ENCODE measurements around the gene COL20A1. TPM values are rescaled to one million over a fixed set of nuclear protein-coding genes. Genes with fewer than 3 reads are reported as not detected.

The COL20A1 gene
- total RNA-seq, 1 experiment from 2014 or later, result 0.06 TPM

GRCh38 chr20:63277466-63278272, 15.3 kb upstream of the COL20A1 start:
- no peak for DNase-seq (ENCODE audit: low read depth)

GRCh38 chr20:63278661-63279060, 14.3 kb upstream of the COL20A1 start:
- DNase-seq (ENCODE audit: low read depth), result no peak

- DNase-seq (ENCODE audit: low read depth), result no peak
Observed at GRCh38 chr20:63279931-63280330, 13.1 kb upstream of the COL20A1 start.

GRCh38 chr20:63280371-63280770, 12.6 kb upstream of the COL20A1 start:
- no peak for DNase-seq (ENCODE audit: low read depth)

- no peak for DNase-seq (ENCODE audit: low read depth)
Observed at GRCh38 chr20:63280929-63281545, 11.9 kb upstream of the COL20A1 start.

- DNase-seq (ENCODE audit: low read depth), result no peak
Observed at GRCh38 chr20:63281742-63282665, 11.0 kb upstream of the COL20A1 start.

- no peak for DNase-seq (ENCODE audit: low read depth)
Observed at GRCh38 chr20:63282946-63283345, 10.0 kb upstream of the COL20A1 start.

GRCh38 chr20:63283397-63284082, 9.4 kb upstream of the COL20A1 start:
- no peak for DNase-seq (ENCODE audit: low read depth)

GRCh38 chr20:63284083-63284440, 8.9 kb upstream of the COL20A1 start:
- no peak for DNase-seq (ENCODE audit: low read depth)

GRCh38 chr20:63284544-63284949, 8.4 kb upstream of the COL20A1 start:
- DNase-seq (ENCODE audit: low read depth), result no peak

- DNase-seq (ENCODE audit: low read depth), result no peak
Observed at GRCh38 chr20:63284981-63285524, 7.9 kb upstream of the COL20A1 start.

- no peak for DNase-seq (ENCODE audit: low read depth)
Observed at GRCh38 chr20:63285636-63286615, 7.1 kb upstream of the COL20A1 start.

GRCh38 chr20:63286781-63287696, 5.9 kb upstream of the COL20A1 start:
- DNase-seq (ENCODE audit: low read depth), result no peak

- no peak for DNase-seq (ENCODE audit: low read depth)
Observed at GRCh38 chr20:63287697-63288580, 5.0 kb upstream of the COL20A1 start.

GRCh38 chr20:63288581-63289251, 4.3 kb upstream of the COL20A1 start:
- DNase-seq (ENCODE audit: low read depth), result no peak

- DNase-seq (ENCODE audit: low read depth), result no peak
Observed at GRCh38 chr20:63289311-63290135, 3.5 kb upstream of the COL20A1 start.

Data from LHCN-M2 (cell line).